AML-193 (cell line): Measurements from ENCODE around the gene CDC16.
"Not testable (repeated sequence)": the region's sequence is repeated elsewhere in the genome, so short reads cannot be mapped to it uniquely, and the experiment has no call there.

ENCODE experiments used
- DNase-seq, 2 experiments: peaks; one replicate each; lab custom pipeline; 2025; lab: John Stamatoyannopoulos, UW

CDC16 gene

GRCh38 chr13:114228176-114228575, 6.5 kb upstream of the CDC16 start:
- DNase-seq, result no peak

GRCh38 chr13:114229506-114229905, 5.2 kb upstream of the CDC16 start:
- DNase-seq, result no peak

- DNase-seq, result no peak
Measured at GRCh38 chr13:114230117-114230516, 4.6 kb upstream of the CDC16 start.

- DNase-seq, result no peak
Measured at GRCh38 chr13:114230575-114230974, 4.1 kb upstream of the CDC16 start.

GRCh38 chr13:114231886-114232285, 2.8 kb upstream of the CDC16 start:
- DNase-seq, result no peak

- DNase-seq, result no peak
Measured at GRCh38 chr13:114234266-114234644, 442 bp upstream of the CDC16 start.

- no peak for DNase-seq
Measured at GRCh38 chr13:114235697-114236096, 1.0 kb downstream of the CDC16 start.

GRCh38 chr13:114236227-114236626, 1.5 kb downstream of the CDC16 start:
- no peak for DNase-seq

GRCh38 chr13:114237415-114238112, 2.9 kb downstream of the CDC16 start:
- DNase-seq, result no peak

- no peak for DNase-seq
Measured at GRCh38 chr13:114241918-114242317, 7.2 kb downstream of the CDC16 start.

GRCh38 chr13:114243971-114244370, 9.3 kb downstream of the CDC16 start:
- DNase-seq, result no peak

- DNase-seq, result no peak
Measured at GRCh38 chr13:114244637-114245036, 9.9 kb downstream of the CDC16 start.

GRCh38 chr13:114248011-114248410, 13.3 kb downstream of the CDC16 start:
- no peak for DNase-seq

GRCh38 chr13:114249077-114249476, 14.4 kb downstream of the CDC16 start:
- DNase-seq, result no peak

- not testable (repeated sequence) for DNase-seq
Measured at GRCh38 chr13:114251639-114252440, 17.1 kb downstream of the CDC16 start.

GRCh38 chr13:114256547-114256946, 21.9 kb downstream of the CDC16 start:
- DNase-seq, result no peak

- DNase-seq, result no peak
Measured at GRCh38 chr13:114257014-114257413, 22.3 kb downstream of the CDC16 start.

GRCh38 chr13:114258589-114258988, 23.9 kb downstream of the CDC16 start:
- no peak for DNase-seq

GRCh38 chr13:114259374-114259773, 24.7 kb downstream of the CDC16 start:
- DNase-seq, result no peak

GRCh38 chr13:114259974-114260373, 25.3 kb downstream of the CDC16 start:
- no peak for DNase-seq

- DNase-seq, result no peak
Measured at GRCh38 chr13:114260814-114261213, 26.1 kb downstream of the CDC16 start.

- DNase-seq, result no peak
Measured at GRCh38 chr13:114261328-114261965, 26.8 kb downstream of the CDC16 start.

GRCh38 chr13:114263578-114263977, 28.9 kb downstream of the CDC16 start:
- DNase-seq, result no peak
